Osteoblast (primary cell): ENCODE measurements around the gene PRKCB. TPM values are rescaled to one million over a fixed set of nuclear protein-coding genes. Genes with fewer than 3 reads are reported as not detected.

ENCODE experiments used
- DNase-seq: peaks from one replicate; pipeline ENCODE4 v3.0.0; 2011; ENCODE audit warnings: low spot score, mixed read lengths; ENCODE audit not compliant: insufficient read length; ENCODE audit errors: missing footprints
- H2AFZ ChIP-seq: 2 replicates; pipeline ENCODE4 v1.6.0; 2011; ENCODE audit warnings: mild to moderate bottlenecking, low read length
- H3K27ac ChIP-seq: 2 replicates; pipeline ENCODE4 v1.5.1; 2011; ENCODE audit warnings: mild to moderate bottlenecking, low read depth, low read length, moderate library complexity
- H3K27me3 ChIP-seq: 2 replicates; pipeline ENCODE4 v1.6.0; 2012; ENCODE audit warnings: mild to moderate bottlenecking, control low read depth, inconsistent platforms, low read length, moderate library complexity; ENCODE audit not compliant: insufficient read depth
- H3K36me3 ChIP-seq: 2 replicates; pipeline ENCODE4 v1.5.1; 2011; ENCODE audit warnings: mild to moderate bottlenecking, low read length, control low read depth, moderate library complexity; ENCODE audit not compliant: insufficient read depth
- H3K4me1 ChIP-seq: 2 replicates; pipeline ENCODE4 v1.5.1; 2011; ENCODE audit warnings: mild to moderate bottlenecking, low read length, control low read depth, moderate library complexity; ENCODE audit not compliant: insufficient read depth
- H3K4me2 ChIP-seq: 2 replicates; pipeline ENCODE4 v1.6.0; 2011; ENCODE audit warnings: mild to moderate bottlenecking, low read length; ENCODE audit not compliant: insufficient read depth
- H3K4me3 ChIP-seq: fragments of 200-600 bp; sonication (generic); 3 replicates; pipeline ENCODE4 v1.5.1; 2012; ENCODE audit warnings: mild to moderate bottlenecking, low read length, inconsistent platforms; ENCODE audit not compliant: insufficient read depth
- H3K79me2 ChIP-seq: 2 replicates; pipeline ENCODE4 v1.6.0; 2012; ENCODE audit warnings: mild to moderate bottlenecking, low read length, control low read depth, inconsistent platforms; ENCODE audit not compliant: insufficient read depth
- H3K9me3 ChIP-seq: 2 replicates; pipeline ENCODE4 v1.5.1; 2011; ENCODE audit warnings: low read depth, low read length, control low read depth
- H4K20me1 ChIP-seq: 2 replicates; pipeline ENCODE4 v1.6.0; 2012; ENCODE audit warnings: mild to moderate bottlenecking, low read length, control low read depth; ENCODE audit not compliant: insufficient read depth
- total RNA-seq: library from RNA; depleted of rRNA; stranded (reverse); fragments of >200 nt; gene quantifications from 2 replicates; pipeline ENCODE4 v1.2.3, GENCODE V29; 2012
- TF ChIP-seq, protein P1 (sequence below): IDR thresholded peaks from 2 replicates; pipeline ENCODE4 v1.5.1; 2011; ENCODE audit warnings: mild to moderate bottlenecking, low read depth, low read length, moderate library complexity; ENCODE audit errors: extremely low read depth

Gene PRKCB
- total RNA-seq, 1 donor = under 0.01 TPM

DNA sequence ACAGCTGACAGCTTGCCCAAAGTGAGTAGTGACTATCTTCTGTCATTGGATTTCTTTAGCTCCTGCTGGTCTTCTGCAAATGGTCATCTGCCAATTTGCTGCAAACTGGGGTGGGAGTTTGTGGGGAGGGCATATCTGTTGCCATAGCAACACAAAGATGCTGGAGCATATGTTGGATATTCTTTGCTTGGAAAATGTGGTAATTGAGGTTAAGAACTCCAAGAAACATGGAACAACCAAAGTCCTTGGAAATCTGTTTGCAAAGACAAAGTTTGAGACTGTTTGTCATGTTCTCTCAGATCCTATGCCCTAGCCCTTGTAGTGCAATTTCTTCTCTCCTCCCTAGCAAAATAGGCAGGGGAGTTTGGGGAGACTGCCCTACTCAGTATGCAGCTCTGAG lies 155.3 kb downstream of the PRKCB start:
- peak; percentile 54 for DNase-seq
- H3K4me2 ChIP-seq = no peak overlapping the region
- no peaks in the 10 kb centered on the region for H4K20me1 ChIP-seq
- H3K27ac ChIP-seq = no peak overlapping the region
- TF ChIP-seq, protein P1, sequence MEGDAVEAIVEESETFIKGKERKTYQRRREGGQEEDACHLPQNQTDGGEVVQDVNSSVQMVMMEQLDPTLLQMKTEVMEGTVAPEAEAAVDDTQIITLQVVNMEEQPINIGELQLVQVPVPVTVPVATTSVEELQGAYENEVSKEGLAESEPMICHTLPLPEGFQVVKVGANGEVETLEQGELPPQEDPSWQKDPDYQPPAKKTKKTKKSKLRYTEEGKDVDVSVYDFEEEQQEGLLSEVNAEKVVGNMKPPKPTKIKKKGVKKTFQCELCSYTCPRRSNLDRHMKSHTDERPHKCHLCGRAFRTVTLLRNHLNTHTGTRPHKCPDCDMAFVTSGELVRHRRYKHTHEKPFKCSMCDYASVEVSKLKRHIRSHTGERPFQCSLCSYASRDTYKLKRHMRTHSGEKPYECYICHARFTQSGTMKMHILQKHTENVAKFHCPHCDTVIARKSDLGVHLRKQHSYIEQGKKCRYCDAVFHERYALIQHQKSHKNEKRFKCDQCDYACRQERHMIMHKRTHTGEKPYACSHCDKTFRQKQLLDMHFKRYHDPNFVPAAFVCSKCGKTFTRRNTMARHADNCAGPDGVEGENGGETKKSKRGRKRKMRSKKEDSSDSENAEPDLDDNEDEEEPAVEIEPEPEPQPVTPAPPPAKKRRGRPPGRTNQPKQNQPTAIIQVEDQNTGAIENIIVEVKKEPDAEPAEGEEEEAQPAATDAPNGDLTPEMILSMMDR = no peak
- H3K36me3 ChIP-seq = no peaks in the 10 kb centered on the region
- H3K27me3 ChIP-seq = no peaks in the 10 kb centered on the region
- no peak overlapping the region for H3K4me3 ChIP-seq
- H3K4me1 ChIP-seq = no peaks in the 10 kb centered on the region
- no peaks in the 10 kb centered on the region for H3K79me2 ChIP-seq
- no peaks in the 10 kb centered on the region for H3K9me3 ChIP-seq
- no peak overlapping the region for H2AFZ ChIP-seq

DNA sequence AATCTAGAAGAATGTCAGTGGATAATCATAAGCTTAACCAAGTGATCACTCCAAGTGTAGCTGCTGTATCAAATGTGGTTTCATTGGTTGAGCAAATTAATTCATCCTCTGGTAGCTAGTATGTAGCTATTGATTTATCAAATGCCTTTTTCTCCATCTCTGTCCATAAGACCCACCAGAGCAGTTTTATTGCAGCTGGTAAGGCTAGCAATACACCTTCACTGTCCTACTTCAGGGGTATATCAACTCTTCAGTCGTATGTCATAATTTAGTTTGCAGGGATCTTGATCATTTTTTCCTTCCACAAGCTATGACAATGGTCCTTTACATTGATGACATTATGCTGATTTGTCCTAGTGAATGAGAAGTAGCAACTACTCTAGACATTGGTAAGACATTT lies 158.8 kb downstream of the PRKCB start:
- no peak overlapping the region for H3K27ac ChIP-seq
- H3K4me2 ChIP-seq = no peak overlapping the region
- no peaks in the 10 kb centered on the region for H3K4me1 ChIP-seq
- H3K79me2 ChIP-seq = no peaks in the 10 kb centered on the region
- H3K4me3 ChIP-seq = no peak overlapping the region
- no peaks in the 10 kb centered on the region for H3K36me3 ChIP-seq
- H4K20me1 ChIP-seq = no peaks in the 10 kb centered on the region
- no peak for DNase-seq
- TF ChIP-seq, protein P1 = no peak
- H3K27me3 ChIP-seq = no peaks in the 10 kb centered on the region
- H2AFZ ChIP-seq = no peak overlapping the region
- no peaks in the 10 kb centered on the region for H3K9me3 ChIP-seq

DNA sequence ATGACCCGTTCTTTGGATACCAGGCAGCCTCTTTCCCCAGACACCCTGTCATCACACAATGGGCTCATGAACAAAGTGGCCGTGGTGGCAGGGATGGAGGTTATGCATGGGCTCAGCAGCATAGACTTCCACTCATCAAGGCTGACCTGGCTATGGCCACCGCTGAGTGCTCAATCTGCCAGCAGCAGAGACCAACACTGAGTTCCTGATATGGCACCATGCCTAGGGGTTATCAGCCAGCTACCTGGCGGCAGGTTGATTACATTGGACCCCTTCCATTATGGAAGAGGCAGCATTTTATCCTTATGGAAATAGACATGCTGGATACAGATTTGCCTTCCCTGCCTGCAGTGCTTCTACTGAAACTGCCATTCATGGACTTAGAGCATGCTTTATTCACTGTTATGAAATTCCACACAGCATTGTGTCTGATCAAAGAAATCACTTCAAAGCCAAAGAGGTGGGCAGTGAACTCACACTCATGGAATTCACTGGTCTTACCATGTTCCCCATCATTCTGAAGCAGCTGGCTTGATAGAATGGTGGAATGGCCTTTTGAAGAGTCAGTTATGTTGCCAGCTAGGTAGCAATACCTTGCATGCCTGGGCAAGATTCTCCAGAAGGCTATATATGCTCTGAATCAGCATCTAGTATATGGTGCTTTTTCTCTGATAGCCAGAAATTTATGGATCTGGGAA lies 160.6 kb downstream of the PRKCB start:
- TF ChIP-seq, protein P1 = no peak
- Histone ChIP-seq H3K79me2 (no peaks in the 10 kb centered on the region), H2AFZ (no peak overlapping the region), H3K4me3 (no peak overlapping the region), H4K20me1 (no peaks in the 10 kb centered on the region), H3K27me3 (no peaks in the 10 kb centered on the region), H3K4me2 (no peak overlapping the region), H3K9me3 (no peaks in the 10 kb centered on the region), H3K27ac (no peak overlapping the region), H3K4me1 (no peaks in the 10 kb centered on the region), H3K36me3 (no peaks in the 10 kb centered on the region)
- no peak for DNase-seq

DNA sequence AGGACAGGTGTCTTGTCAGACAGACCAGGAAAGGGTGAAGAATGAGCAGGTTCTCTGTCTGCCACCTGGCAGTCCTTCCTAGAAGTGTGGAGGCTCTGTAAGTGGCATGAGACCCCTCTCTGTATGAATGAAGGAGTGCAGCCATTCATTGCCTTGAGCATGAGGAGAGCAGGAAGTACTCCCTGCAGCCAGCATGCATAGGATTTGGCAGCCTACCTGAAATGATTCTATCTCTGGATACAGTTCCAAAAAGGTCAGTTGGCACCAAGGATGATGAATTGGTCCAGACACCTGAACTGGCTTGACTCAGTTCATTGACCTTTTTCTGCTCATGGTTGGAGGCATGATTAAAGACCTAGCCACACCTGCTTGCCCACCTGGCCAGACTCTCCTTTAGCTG lies 163.0 kb downstream of the PRKCB start:
- Histone ChIP-seq H3K4me2 (no peak overlapping the region), H3K4me1 (no peaks in the 10 kb centered on the region), H3K79me2 (no peaks in the 10 kb centered on the region), H3K4me3 (no peak overlapping the region), H2AFZ (no peak overlapping the region), H4K20me1 (no peaks in the 10 kb centered on the region), H3K36me3 (no peaks in the 10 kb centered on the region), H3K9me3 (no peaks in the 10 kb centered on the region), H3K27ac (no peak overlapping the region), H3K27me3 (no peaks in the 10 kb centered on the region)
- TF ChIP-seq, protein P1 = no peak
- DNase-seq = no peak
